A673 (cell line): Measurements from ENCODE around the gene ZNF280A. TPM values are rescaled to one million over a fixed set of nuclear protein-coding genes. Genes with fewer than 3 reads are reported as not detected.

Experiments used
- BruUV-seq: library from RNA; stranded (reverse); fragments of 400-500 nt; replicated peaks from 2 replicates; lab custom pipeline; 2021; lab: Mats Ljungman, UMichigan
- CTCF ChIA-PET: fragments of 300-600 bp; sonication (Branson Sonifier 250); formaldehyde crosslinking; loops from one replicate; lab custom pipeline; 2022; ENCODE audit warnings: antibody characterized with exemption; lab: Charles Lee
- POLR2A ChIA-PET: fragments of 300-600 bp; sonication (Branson Sonifier 250); formaldehyde crosslinking; loops from one replicate; lab custom pipeline; 2022; ENCODE audit warnings: antibody characterized with exemption; ENCODE audit not compliant: low non-redundant PET; lab: Charles Lee
- DNase-seq: peaks from one replicate; pipeline ENCODE4 v3.0.0-alpha.2; 2015; ENCODE audit warnings: low spot score
- H3K27ac ChIP-seq: fragments of 200-600 bp; sonication (generic); 2 replicates; pipeline ENCODE4 v1.5.1; 2016; ENCODE audit warnings: mixed run types, low read depth, mild to moderate bottlenecking, mixed read lengths, antibody characterized with exemption, low read length; ENCODE audit not compliant: poor library complexity, severe bottlenecking
- H3K27me3 ChIP-seq: fragments of 200-600 bp; sonication (generic); replicated peaks from 2 replicates; pipeline ENCODE4 v1.6.1; 2017; ENCODE audit warnings: mixed run types, low read depth, mild to moderate bottlenecking, mixed read lengths, antibody characterized with exemption, low read length; ENCODE audit not compliant: insufficient read depth, poor library complexity
- H3K36me3 ChIP-seq: fragments of 200-600 bp; sonication (generic); 2 replicates; pipeline ENCODE4 v1.6.1; 2016; ENCODE audit warnings: mixed run types, mild to moderate bottlenecking, mixed read lengths, antibody characterized with exemption, low read length; ENCODE audit not compliant: insufficient read depth, poor library complexity, severe bottlenecking
- H3K4me1 ChIP-seq: fragments of 200-600 bp; sonication (generic); 2 replicates; pipeline ENCODE4 v1.6.1; 2017; ENCODE audit warnings: mixed run types, mild to moderate bottlenecking, mixed read lengths, antibody characterized with exemption, low read length; ENCODE audit not compliant: insufficient read depth, poor library complexity, severe bottlenecking
- H3K4me3 ChIP-seq: fragments of 200-600 bp; sonication (generic); 2 replicates; pipeline ENCODE4 v1.5.1; 2016; ENCODE audit warnings: low read depth, mixed run types, mild to moderate bottlenecking, mixed read lengths, low read length; ENCODE audit not compliant: poor library complexity, severe bottlenecking
- H3K9me3 ChIP-seq: fragments of 200-600 bp; sonication (generic); 2 replicates; pipeline ENCODE4 v1.6.1; 2016; ENCODE audit warnings: mixed run types, low read depth, mild to moderate bottlenecking, mixed read lengths, antibody characterized with exemption, low read length; ENCODE audit not compliant: poor library complexity, severe bottlenecking
- EZH2 ChIP-seq: fragments of 200-600 bp; sonication (generic); IDR thresholded peaks from 2 replicates; pipeline ENCODE4 v1.6.1; 2017; ENCODE audit warnings: borderline replicate concordance, low read depth, mild to moderate bottlenecking, mixed read lengths, antibody characterized with exemption, low read length; ENCODE audit not compliant: poor library complexity, severe bottlenecking
- intact Hi-C: fragments of 100-400 bp; cut with micrococcal nuclease; formaldehyde crosslinking; loops from one replicate; pipeline ENCODE4 v1.10.0; 2022; ENCODE audit not compliant: unreplicated experiment
- total RNA-seq: library from RNA; stranded (reverse); gene quantifications from 2 replicates; pipeline ENCODE4 v1.2.3, GENCODE V29; 2021
- TF ChIP-seq, protein P1 (sequence below): fragments of 300-800, 200-600 bp; sonication (generic); conservative IDR thresholded peaks from 2 replicates; pipeline ENCODE4 v1.5.1; 2017; ENCODE audit warnings: low read depth, mild to moderate bottlenecking, antibody characterized with exemption, low read length, moderate library complexity, mixed read lengths

ZNF280A gene
- total RNA-seq, 1 experiment from 2014 or later: not detected

DNA sequence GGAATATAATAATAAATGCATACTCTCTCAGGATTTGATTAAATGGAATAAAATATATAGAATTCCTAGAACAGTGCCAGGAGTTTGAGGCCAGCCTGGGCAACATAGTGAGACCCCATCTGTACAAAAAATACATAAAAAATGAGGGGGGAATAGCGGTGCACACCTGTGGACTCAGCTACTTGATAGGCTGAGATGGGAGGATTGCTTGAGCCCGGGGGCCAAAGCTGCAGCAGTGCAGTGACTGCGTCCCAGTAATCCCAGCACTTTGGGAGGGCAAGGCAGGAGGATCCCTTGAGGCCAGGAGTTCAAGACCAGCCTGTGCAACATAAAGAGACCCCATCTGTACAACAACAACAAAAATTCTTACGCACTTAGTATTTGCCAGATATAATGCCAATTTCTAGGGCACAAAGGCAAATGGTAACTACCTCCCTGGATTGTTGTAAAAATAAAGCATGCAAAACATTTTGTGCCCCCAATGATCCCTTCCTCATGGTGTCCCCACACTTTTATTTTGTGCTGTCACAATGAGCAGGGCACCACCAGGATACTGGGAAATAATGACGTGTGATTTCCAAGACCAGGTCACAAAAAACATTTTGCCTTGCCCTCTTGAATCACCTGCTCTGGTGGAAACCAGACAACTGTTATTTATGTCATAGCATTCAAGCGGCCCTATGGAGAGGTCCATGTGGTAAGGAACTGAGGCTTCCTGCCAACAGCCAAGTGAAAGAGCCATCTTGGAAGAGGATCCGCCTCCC lies 18.3 kb upstream of the ZNF280A start:
- ChIA-PET POLR2A (no interaction called here), CTCF (no interaction called here)
- H3K9me3 ChIP-seq: no peaks in the 10 kb centered on the region
- no peak overlapping the region for H3K4me3 ChIP-seq
- H3K36me3 ChIP-seq: no peaks in the 10 kb centered on the region
- H3K4me1 ChIP-seq: no peaks in the 10 kb centered on the region
- no peaks in the 10 kb centered on the region for H3K27me3 ChIP-seq
- intact Hi-C loops: no loop called here
- TF ChIP-seq, protein P1, sequence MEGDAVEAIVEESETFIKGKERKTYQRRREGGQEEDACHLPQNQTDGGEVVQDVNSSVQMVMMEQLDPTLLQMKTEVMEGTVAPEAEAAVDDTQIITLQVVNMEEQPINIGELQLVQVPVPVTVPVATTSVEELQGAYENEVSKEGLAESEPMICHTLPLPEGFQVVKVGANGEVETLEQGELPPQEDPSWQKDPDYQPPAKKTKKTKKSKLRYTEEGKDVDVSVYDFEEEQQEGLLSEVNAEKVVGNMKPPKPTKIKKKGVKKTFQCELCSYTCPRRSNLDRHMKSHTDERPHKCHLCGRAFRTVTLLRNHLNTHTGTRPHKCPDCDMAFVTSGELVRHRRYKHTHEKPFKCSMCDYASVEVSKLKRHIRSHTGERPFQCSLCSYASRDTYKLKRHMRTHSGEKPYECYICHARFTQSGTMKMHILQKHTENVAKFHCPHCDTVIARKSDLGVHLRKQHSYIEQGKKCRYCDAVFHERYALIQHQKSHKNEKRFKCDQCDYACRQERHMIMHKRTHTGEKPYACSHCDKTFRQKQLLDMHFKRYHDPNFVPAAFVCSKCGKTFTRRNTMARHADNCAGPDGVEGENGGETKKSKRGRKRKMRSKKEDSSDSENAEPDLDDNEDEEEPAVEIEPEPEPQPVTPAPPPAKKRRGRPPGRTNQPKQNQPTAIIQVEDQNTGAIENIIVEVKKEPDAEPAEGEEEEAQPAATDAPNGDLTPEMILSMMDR: no peak
- no peak for TF ChIP-seq EZH2
- DNase-seq: no peak
- H3K27ac ChIP-seq: no peak overlapping the region
- BruUV-seq: no TSS peak

DNA sequence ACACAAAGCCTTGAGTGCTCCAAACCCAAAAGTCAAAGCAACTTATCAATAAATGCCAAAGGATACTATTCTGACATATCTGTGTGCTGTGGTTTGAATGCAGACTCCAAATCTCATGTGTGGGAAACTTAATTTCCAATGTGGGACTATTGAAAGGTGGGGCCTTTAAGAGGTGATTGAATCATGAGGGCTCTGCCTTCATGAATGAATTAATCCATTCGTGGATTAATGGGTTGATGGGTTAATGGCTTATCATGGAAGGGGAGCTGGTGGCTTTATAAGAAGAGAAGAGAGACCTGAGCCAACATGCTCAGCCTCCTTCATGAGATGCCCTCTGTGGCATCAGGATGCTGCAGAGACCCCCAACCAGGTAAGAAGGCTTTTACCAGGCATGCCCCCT lies 16.8 kb upstream of the ZNF280A start:
- Histone ChIP-seq H3K27me3 (no peaks in the 10 kb centered on the region), H3K36me3 (no peaks in the 10 kb centered on the region), H3K4me1 (no peaks in the 10 kb centered on the region), H3K9me3 (no peaks in the 10 kb centered on the region), H3K27ac (no peak overlapping the region), H3K4me3 (no peak overlapping the region)
- ChIA-PET CTCF (no interaction called here), POLR2A (no interaction called here)
- BruUV-seq: no TSS peak
- no peak for TF ChIP-seq EZH2
- TF ChIP-seq, protein P1: no peak
- no peak for DNase-seq
- intact Hi-C loops: no loop called here

DNA sequence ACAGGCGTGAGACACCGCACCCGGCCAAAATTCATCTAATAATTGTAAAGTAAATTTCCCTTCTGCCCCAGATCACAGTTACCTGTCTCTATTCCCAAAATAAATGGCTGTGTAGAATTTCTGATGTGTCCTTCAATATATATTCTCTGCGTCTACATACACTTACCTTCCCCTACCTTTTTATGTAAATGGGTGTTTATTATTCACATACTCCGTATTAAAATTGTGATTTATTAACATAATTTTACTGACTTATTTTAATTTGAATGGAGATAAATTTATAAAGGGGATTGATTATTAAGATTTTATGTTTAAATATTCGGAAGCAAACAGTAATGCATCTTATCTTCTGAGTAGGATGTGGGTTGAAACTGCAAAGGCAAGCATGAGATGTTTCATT lies 16.4 kb upstream of the ZNF280A start:
- Histone ChIP-seq H3K4me3 (no peak overlapping the region), H3K9me3 (no peaks in the 10 kb centered on the region), H3K27me3 (no peaks in the 10 kb centered on the region), H3K36me3 (no peaks in the 10 kb centered on the region), H3K4me1 (no peaks in the 10 kb centered on the region), H3K27ac (no peak overlapping the region)
- POLR2A ChIA-PET: no interaction called here
- CTCF ChIA-PET: no interaction called here
- BruUV-seq: no TSS peak
- intact Hi-C loops: no loop called here
- TF ChIP-seq, protein P1: no peak
- TF ChIP-seq EZH2: no peak
- DNase-seq: no peak
